ENCODE results near the gene SALL4.

- TF ChIP-seq FOXM1 (IDR thresholded peaks at IDR 0.05; ENCODE audit: borderline replicate concordance) (no peak), TARDBP (IDR thresholded peaks at IDR 0.05) (no peak)
These were observed 30.1 kb downstream of the SALL4 start for GRCh38 chr20:51772236-51772635.

Data from HEK293T (cell line).